MCF 10A (cell line): ENCODE measurements around the gene INPP4A. TPM values are rescaled to one million over a fixed set of nuclear protein-coding genes. Genes with fewer than 3 reads are reported as not detected.
A peak's percentile ranks its signal among the peaks of the same experiment; 100 is the strongest.

Experiments
- BruUV-seq: library from RNA; stranded (reverse); fragments of 400-500 nt; replicated peaks from 2 replicates; lab custom pipeline; 2021; lab: Mats Ljungman, UMichigan
- CTCF ChIA-PET: fragments of 300-600 bp; sonication (Branson Sonifier 250); formaldehyde crosslinking; extraction: SDS; loops from one replicate; lab custom pipeline; 2021; ENCODE audit warnings: antibody characterized with exemption, inconsistent platforms; lab: Yijun Ruan, JAX
- POLR2A ChIA-PET: fragments of 300-600, 350-650 bp; sonication (Branson Sonifier 250); formaldehyde crosslinking; extraction: SDS; loops from one replicate; lab custom pipeline; 2020; ENCODE audit warnings: antibody characterized with exemption, inconsistent platforms; lab: Yijun Ruan, JAX
- DNase-seq: peaks from one replicate; pipeline ENCODE4 v3.0.0-alpha.2; 2018; ENCODE audit not compliant: unreplicated experiment
- H3K27ac Mint-ChIP-seq: one replicate; pipeline ENCODE4 v1.8.0; 2022; ENCODE audit warnings: mild to moderate bottlenecking, low read depth, mixed read lengths; ENCODE audit not compliant: unreplicated experiment
- H3K27me3 Mint-ChIP-seq: one replicate; pipeline ENCODE4 v1.8.0; 2022; ENCODE audit warnings: mixed read lengths; ENCODE audit not compliant: insufficient read depth, unreplicated experiment
- H3K36me3 Mint-ChIP-seq: one replicate; pipeline ENCODE4 v1.8.0; 2022; ENCODE audit warnings: mild to moderate bottlenecking, moderate library complexity, mixed read lengths; ENCODE audit not compliant: insufficient read depth, unreplicated experiment
- H3K4me1 Mint-ChIP-seq: one replicate; pipeline ENCODE4 v1.8.0; 2022; ENCODE audit warnings: mixed read lengths; ENCODE audit not compliant: insufficient read depth, unreplicated experiment
- H3K4me3 Mint-ChIP-seq: one replicate; pipeline ENCODE4 v1.8.0; 2022; ENCODE audit warnings: mild to moderate bottlenecking, moderate library complexity, mixed read lengths; ENCODE audit not compliant: unreplicated experiment
- H3K9me3 Mint-ChIP-seq: one replicate; pipeline ENCODE4 v1.8.0; 2022; ENCODE audit warnings: mixed read lengths; ENCODE audit not compliant: unreplicated experiment
- intact Hi-C: fragments of 100-400 bp; cut with micrococcal nuclease; formaldehyde crosslinking; loops from 2 replicates; pipeline ENCODE4 v1.14.1; 2022
- total RNA-seq: library from RNA; stranded (reverse); gene quantifications from 2 replicates; pipeline ENCODE4 v1.2.3, GENCODE V29; 2022
- TF ChIP-seq, protein P1 (sequence below): fragments of 200-600 bp; IDR thresholded peaks from one replicate; pipeline ENCODE4 v1.8.0; 2022; ENCODE audit warnings: antibody characterized with exemption, mild to moderate bottlenecking; ENCODE audit not compliant: unreplicated experiment

INPP4A gene
- total RNA-seq, 1 experiment from 2014 or later, result 21.5 TPM

- no peaks in the 10 kb centered on the region for H3K27me3 Mint-ChIP-seq
- H3K9me3 Mint-ChIP-seq, result no peaks in the 10 kb centered on the region
- peaks cover 74% of the 10 kb centered on the region for H3K36me3 Mint-ChIP-seq
- ChIA-PET POLR2A (interaction anchor here (0.9 to 2.2 kb wide), 5 partner anchors 14 to 729 kb away, joined by 3 to 15 read pairs (median 4); partner anchors contain the start of genes EIF5B and TXNDC9), CTCF (no interaction called here)
- H3K4me1 Mint-ChIP-seq, result peaks cover 40% of the 10 kb centered on the region
- TF ChIP-seq, protein P1, sequence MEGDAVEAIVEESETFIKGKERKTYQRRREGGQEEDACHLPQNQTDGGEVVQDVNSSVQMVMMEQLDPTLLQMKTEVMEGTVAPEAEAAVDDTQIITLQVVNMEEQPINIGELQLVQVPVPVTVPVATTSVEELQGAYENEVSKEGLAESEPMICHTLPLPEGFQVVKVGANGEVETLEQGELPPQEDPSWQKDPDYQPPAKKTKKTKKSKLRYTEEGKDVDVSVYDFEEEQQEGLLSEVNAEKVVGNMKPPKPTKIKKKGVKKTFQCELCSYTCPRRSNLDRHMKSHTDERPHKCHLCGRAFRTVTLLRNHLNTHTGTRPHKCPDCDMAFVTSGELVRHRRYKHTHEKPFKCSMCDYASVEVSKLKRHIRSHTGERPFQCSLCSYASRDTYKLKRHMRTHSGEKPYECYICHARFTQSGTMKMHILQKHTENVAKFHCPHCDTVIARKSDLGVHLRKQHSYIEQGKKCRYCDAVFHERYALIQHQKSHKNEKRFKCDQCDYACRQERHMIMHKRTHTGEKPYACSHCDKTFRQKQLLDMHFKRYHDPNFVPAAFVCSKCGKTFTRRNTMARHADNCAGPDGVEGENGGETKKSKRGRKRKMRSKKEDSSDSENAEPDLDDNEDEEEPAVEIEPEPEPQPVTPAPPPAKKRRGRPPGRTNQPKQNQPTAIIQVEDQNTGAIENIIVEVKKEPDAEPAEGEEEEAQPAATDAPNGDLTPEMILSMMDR, result no peak
- intact Hi-C loops, result no loop called here
- peak overlapping the region; percentile 93 for H3K4me3 Mint-ChIP-seq
- no peak for DNase-seq
- peak overlapping the region; percentile 98 for H3K27ac Mint-ChIP-seq
- TSS peak; percentile 69 for BruUV-seq
These were observed 163.1 kb downstream of the INPP4A start for GRCh38 chr2:98607741-98608115.

DNA sequence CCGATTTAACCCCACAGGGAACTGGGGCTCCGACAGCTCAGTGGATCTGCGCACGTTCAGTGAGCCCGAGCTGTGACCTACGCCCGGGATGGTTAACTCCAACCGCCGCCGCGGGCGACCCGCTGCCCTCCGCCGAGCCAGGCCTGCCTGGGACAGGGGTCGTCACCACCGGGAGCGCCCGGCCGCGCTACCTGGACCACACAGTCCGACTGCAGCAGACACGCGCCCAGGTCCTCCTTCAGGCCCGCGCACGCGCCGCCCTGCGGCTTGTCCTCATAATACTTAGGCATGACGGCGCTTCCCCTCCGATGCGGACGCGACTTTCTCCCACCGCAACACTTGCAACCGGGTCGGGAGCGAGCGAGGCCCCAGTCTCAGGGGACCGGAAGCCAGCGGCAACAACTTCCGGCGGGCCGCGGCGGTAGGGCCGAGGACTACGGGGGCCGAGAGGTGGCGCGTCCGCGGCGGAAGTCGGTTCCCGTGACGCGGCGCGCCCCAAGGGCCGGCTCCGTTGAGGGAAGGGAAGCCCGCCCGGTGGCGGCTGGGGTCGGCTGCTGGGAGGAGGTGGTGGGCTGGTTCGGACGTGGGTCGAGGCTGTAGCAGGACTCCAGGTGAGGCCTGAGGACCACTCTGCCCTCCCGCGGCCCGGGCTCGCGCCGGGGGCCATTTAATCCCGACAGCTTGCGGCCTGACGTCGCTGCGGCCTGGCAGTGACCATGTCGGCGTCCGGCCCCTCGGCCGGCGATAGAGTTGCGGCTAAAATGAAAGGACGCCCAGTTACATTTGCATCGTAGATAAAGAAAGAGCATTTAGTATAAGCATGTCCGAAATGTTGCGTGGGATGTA lies 163.7 kb downstream of the INPP4A start, which contains the start of the genes COA5 and UNC50:
Gene COA5 (minus strand): TSS at position 397 of the 846 bp plus-strand sequence. CDS start 107 bp downstream, at position 290.
Gene UNC50 (plus strand): TSS at position 474 of the 846 bp plus-strand sequence. CDS start 1,171 bp downstream, outside the sequence.
- Mint-ChIP-seq H3K4me1 (peaks cover 40% of the 10 kb centered on the region), H3K36me3 (peaks cover 74% of the 10 kb centered on the region)

GRCh38 chr2:98608962-98609604 lies 164.4 kb downstream of the INPP4A start:
- Mint-ChIP-seq H3K27ac (peak overlapping the region; percentile 98), H3K9me3 (no peaks in the 10 kb centered on the region), H3K27me3 (no peaks in the 10 kb centered on the region), H3K4me1 (peaks cover 46% of the 10 kb centered on the region), H3K36me3 (peaks cover 74% of the 10 kb centered on the region), H3K4me3 (peak overlapping the region; percentile 93)
- intact Hi-C loops, result no loop called here
- DNase-seq, result peak; percentile 4
- BruUV-seq, result TSS peak; percentile 46
- TF ChIP-seq, protein P1, result no peak
- CTCF ChIA-PET, result interaction anchor here (0.6 to 0.8 kb wide), 2 partner anchors 48 to 74 kb away, joined by 3 to 4 read pairs; no protein-coding TSS in a partner anchor
- POLR2A ChIA-PET, result interaction anchor here (0.6 to 2.2 kb wide), 24 partner anchors 9 to 1690 kb away, joined by 3 to 15 read pairs (median 4); partner anchors contain the start of genes C2orf15, EIF5B, MITD1 and MRPL30

More for the DNA sequence above, 163.7 kb downstream of the INPP4A start, which contains the start of the genes COA5 and UNC50:
- no TSS peak for BruUV-seq
- Mint-ChIP-seq H3K9me3 (no peaks in the 10 kb centered on the region), H3K27me3 (no peaks in the 10 kb centered on the region), H3K4me3 (peak within 1 kb of the TSS; percentile 93), H3K27ac (peak within 1 kb of the TSS; percentile 98)
- TF ChIP-seq, protein P1, result no peak
- ChIA-PET POLR2A (interaction anchor here (0.6 to 2.2 kb wide), 25 partner anchors 9 to 881 kb away, joined by 3 to 15 read pairs (median 4); partner anchors contain the start of genes C2orf15, EIF5B, MITD1 and MRPL30), CTCF (interaction anchor here (0.6 to 0.8 kb wide), 2 partner anchors 49 to 75 kb away, joined by 3 to 4 read pairs; no protein-coding TSS in a partner anchor)
- intact Hi-C loops, result no loop called here
- DNase-seq, result peak; percentile 86
